ENCODE measurements around the gene SLC49A4. TPM values are rescaled to one million over a fixed set of nuclear protein-coding genes. Genes with fewer than 3 reads are reported as not detected.

SLC49A4 gene
- total RNA-seq, 1 experiment from 2014 or later, result 11.3 TPM

DNA sequence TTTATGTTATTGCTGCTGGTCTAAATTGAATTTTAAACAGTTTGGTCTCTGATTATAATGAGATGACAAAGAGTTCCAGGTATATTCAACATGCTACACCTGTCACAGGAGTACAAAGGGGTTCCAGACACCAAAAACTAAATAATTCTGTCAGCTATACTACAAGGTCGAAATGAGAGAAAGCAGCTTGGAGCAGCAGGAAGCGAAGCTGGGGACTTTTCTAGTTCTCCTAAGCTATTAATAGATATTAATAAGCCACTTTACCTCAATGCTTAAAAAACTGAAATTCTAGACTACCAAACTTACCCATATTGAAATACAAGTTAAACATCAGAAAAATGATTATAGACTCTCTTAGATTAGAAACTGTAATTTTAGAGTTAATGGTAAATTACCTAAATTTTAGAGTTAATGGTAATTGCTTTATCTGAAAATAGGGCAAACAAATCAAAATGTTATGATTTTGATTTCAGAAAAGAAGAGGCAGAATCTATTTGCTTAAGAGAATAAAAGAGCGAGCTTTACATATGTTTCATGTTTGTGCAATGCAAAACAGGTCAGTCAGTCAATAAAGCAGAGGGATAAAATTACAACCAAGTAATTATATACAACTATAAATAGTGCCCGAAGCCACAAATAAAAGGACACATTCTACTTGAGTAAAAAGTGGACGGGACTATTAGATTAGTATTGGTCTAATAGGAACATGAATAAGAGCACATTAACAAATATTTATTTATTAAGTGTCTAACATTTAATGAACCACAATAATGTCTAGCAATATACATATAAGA lies 18.0 kb upstream of the SLC49A4 start:
- ChIA-PET RAD21 (ENCODE audit: low non-redundant PET in 1 of 2, low total read pairs in 2 of 2, uncharacterized antibody in 2 of 2, unreplicated experiment in 2 of 2) (no interaction called here), POLR2A (no interaction called here)
- no peak for ATAC-seq

DNA sequence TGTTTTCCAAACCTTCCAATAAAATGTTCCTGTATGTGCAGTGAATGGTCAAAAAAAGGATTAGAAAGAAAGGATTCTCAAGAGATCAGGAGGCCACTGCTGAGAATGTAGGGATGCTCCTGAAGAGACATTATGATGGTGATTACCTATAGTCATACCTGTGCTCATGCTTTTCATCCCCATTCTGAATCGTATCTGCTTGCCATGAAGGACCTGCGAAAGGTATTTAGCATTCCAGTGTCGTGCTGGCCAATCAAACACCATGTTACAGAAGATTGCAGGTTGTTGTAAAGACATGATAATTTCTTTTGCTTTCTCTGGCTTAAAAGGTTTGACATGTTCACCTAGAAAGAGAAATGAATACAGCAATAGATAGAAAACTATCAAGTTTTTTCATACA lies 17.3 kb upstream of the SLC49A4 start:
- H3K79me2 ChIP-seq (ENCODE audit: insufficient read depth, low read length), result no peaks in the 10 kb centered on the region
- intact Hi-C loops (cut with micrococcal nuclease), result no loop called here
- no peak overlapping the region for H3K27ac ChIP-seq (ENCODE audit: low read depth, low read length)
- H4K20me1 ChIP-seq (ENCODE audit: insufficient read depth), result no peaks in the 10 kb centered on the region
- no peaks in the 10 kb centered on the region for H3K9me2 ChIP-seq (ENCODE audit: insufficient read depth)
- no peak overlapping the region for H2AFZ ChIP-seq (ENCODE audit: low read depth, low read length, poor library complexity, severe bottlenecking)
- no peak overlapping the region for H3K9ac ChIP-seq (ENCODE audit: low read length)
- H3K9me3 ChIP-seq (ENCODE audit: control insufficient read depth in 1 of 2, insufficient read depth in 1 of 2, low read depth in 1 of 2, low read length in 2 of 2), result no peaks in the 10 kb centered on the region
- no peaks in the 10 kb centered on the region for H3K36me3 ChIP-seq (ENCODE audit: control insufficient read depth in 1 of 2, insufficient read depth in 2 of 2, low read length in 2 of 2)
- no peak for ATAC-seq
- ChIA-PET RAD21 (ENCODE audit: low non-redundant PET in 1 of 2, low total read pairs in 2 of 2, uncharacterized antibody in 2 of 2, unreplicated experiment in 2 of 2) (no interaction called here), CTCF (no interaction called here), POLR2A (no interaction called here)
- TF ChIP-seq JUND (IDR thresholded peaks at IDR 0.05), result no peak
- no peak for TF ChIP-seq RAD21 (IDR thresholded peaks at IDR 0.05; ENCODE audit: low read depth)
- TF ChIP-seq, protein P1, sequence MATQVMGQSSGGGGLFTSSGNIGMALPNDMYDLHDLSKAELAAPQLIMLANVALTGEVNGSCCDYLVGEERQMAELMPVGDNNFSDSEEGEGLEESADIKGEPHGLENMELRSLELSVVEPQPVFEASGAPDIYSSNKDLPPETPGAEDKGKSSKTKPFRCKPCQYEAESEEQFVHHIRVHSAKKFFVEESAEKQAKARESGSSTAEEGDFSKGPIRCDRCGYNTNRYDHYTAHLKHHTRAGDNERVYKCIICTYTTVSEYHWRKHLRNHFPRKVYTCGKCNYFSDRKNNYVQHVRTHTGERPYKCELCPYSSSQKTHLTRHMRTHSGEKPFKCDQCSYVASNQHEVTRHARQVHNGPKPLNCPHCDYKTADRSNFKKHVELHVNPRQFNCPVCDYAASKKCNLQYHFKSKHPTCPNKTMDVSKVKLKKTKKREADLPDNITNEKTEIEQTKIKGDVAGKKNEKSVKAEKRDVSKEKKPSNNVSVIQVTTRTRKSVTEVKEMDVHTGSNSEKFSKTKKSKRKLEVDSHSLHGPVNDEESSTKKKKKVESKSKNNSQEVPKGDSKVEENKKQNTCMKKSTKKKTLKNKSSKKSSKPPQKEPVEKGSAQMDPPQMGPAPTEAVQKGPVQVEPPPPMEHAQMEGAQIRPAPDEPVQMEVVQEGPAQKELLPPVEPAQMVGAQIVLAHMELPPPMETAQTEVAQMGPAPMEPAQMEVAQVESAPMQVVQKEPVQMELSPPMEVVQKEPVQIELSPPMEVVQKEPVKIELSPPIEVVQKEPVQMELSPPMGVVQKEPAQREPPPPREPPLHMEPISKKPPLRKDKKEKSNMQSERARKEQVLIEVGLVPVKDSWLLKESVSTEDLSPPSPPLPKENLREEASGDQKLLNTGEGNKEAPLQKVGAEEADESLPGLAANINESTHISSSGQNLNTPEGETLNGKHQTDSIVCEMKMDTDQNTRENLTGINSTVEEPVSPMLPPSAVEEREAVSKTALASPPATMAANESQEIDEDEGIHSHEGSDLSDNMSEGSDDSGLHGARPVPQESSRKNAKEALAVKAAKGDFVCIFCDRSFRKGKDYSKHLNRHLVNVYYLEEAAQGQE (IDR thresholded peaks at IDR 0.05; ENCODE audit: low read depth), result no peak
- TF ChIP-seq SIN3A (IDR thresholded peaks at IDR 0.05; ENCODE audit: low read depth), result no peak
- TF ChIP-seq SRF (IDR thresholded peaks at IDR 0.05; ENCODE audit: low read depth), result no peak
- TF ChIP-seq SP1 (IDR thresholded peaks at IDR 0.05; ENCODE audit: low read depth), result no peak
- TF ChIP-seq FOSL1 (IDR thresholded peaks at IDR 0.05; ENCODE audit: low read depth), result no peak
- H3K27me3 ChIP-seq (ENCODE audit: insufficient read depth, low read length), result no peaks in the 10 kb centered on the region
- no peaks in the 10 kb centered on the region for H3K4me1 ChIP-seq (ENCODE audit: control insufficient read depth in 1 of 2, insufficient read depth in 2 of 2, low read length in 2 of 2)
- no peak overlapping the region for H3K4me2 ChIP-seq (ENCODE audit: low read length)
- no TSS peak for BruUV-seq (replicated peaks)
- DNase-seq (ENCODE audit: low read depth, low spot score), result no peak
- no peak overlapping the region for H3K4me3 ChIP-seq (replicated peaks in 1 of 2; ENCODE audit: low read depth in 1 of 2, low read length in 2 of 2)

More for the DNA sequence above, 18.0 kb upstream of the SLC49A4 start:
- CTCF ChIA-PET, result no interaction called here
- Histone ChIP-seq H3K79me2 (ENCODE audit: insufficient read depth, low read length) (no peaks in the 10 kb centered on the region), H3K4me1 (ENCODE audit: control insufficient read depth in 1 of 2, insufficient read depth in 2 of 2, low read length in 2 of 2) (no peaks in the 10 kb centered on the region), H3K9ac (ENCODE audit: low read length) (no peak overlapping the region), H2AFZ (ENCODE audit: low read depth, low read length, poor library complexity, severe bottlenecking) (no peak overlapping the region), H3K9me2 (ENCODE audit: insufficient read depth) (no peaks in the 10 kb centered on the region), H3K4me3 (replicated peaks in 1 of 2; ENCODE audit: low read depth in 1 of 2, low read length in 2 of 2) (no peak overlapping the region), H3K9me3 (ENCODE audit: control insufficient read depth in 1 of 2, insufficient read depth in 1 of 2, low read depth in 1 of 2, low read length in 2 of 2) (no peaks in the 10 kb centered on the region), H3K27me3 (ENCODE audit: insufficient read depth, low read length) (no peaks in the 10 kb centered on the region), H4K20me1 (ENCODE audit: insufficient read depth) (no peaks in the 10 kb centered on the region), H3K4me2 (ENCODE audit: low read length) (no peak overlapping the region), H3K27ac (ENCODE audit: low read depth, low read length) (no peak overlapping the region), H3K36me3 (ENCODE audit: control insufficient read depth in 1 of 2, insufficient read depth in 2 of 2, low read length in 2 of 2) (no peaks in the 10 kb centered on the region)
- BruUV-seq (replicated peaks), result TSS peak; percentile 22
- intact Hi-C loops (cut with micrococcal nuclease), result no loop called here
- DNase-seq (ENCODE audit: low read depth, low spot score), result no peak
- TF ChIP-seq RAD21 (IDR thresholded peaks at IDR 0.05; ENCODE audit: low read depth), result no peak
